Parathyroid adenoma (tissue), 2 donors: ENCODE results near the gene PHLDA1.

Experiments used
- H2AFZ ChIP-seq: fragments of 300-600 bp; sonication (generic); one replicate; pipeline ENCODE4 v1.7.0; 2017; ENCODE audit warnings: antibody characterized with exemption, mild to moderate bottlenecking
- H3K27ac ChIP-seq: fragments of 300-600 bp; sonication (generic); one replicate; pipeline ENCODE4 v1.7.0; 2017
- H3K27me3 ChIP-seq: fragments of 300-600 bp; sonication (generic); one replicate; pipeline ENCODE4 v1.7.0; 2017; ENCODE audit warnings: low read length; ENCODE audit not compliant: control insufficient read depth, insufficient read depth
- H3K36me3 ChIP-seq: fragments of 300-600 bp; sonication (generic); one replicate; pipeline ENCODE4 v1.7.0; 2017; ENCODE audit warnings: low read length; ENCODE audit not compliant: control insufficient read depth, insufficient read depth
- H3K4me1 ChIP-seq: fragments of 300-600 bp; sonication (generic); one replicate; pipeline ENCODE4 v1.7.0; 2017; ENCODE audit warnings: control low read depth
- H3K4me2 ChIP-seq: fragments of 300-600 bp; sonication (generic); one replicate; pipeline ENCODE4 v1.7.0; 2017; ENCODE audit warnings: low read length
- H3K4me3 ChIP-seq: fragments of 300-600 bp; sonication (generic); one replicate; pipeline ENCODE4 v1.7.0; 2017; ENCODE audit warnings: low read depth, low read length
- H3K79me2 ChIP-seq: fragments of 300-600 bp; sonication (generic); one replicate; pipeline ENCODE4 v1.7.0; 2017; ENCODE audit warnings: control low read depth
- H3K9ac ChIP-seq: fragments of 300-600 bp; sonication (generic); one replicate; pipeline ENCODE4 v1.7.0; 2017; ENCODE audit warnings: mild to moderate bottlenecking
- H3K9me3 ChIP-seq: fragments of 300-600 bp; sonication (generic); one replicate; pipeline ENCODE4 v1.7.0; 2017; ENCODE audit warnings: low read length; ENCODE audit not compliant: control insufficient read depth
- TF ChIP-seq, protein P1 (sequence below): fragments of 300-600 bp; sonication (generic); IDR thresholded peaks from one replicate; pipeline ENCODE4 v1.7.0; 2017; ENCODE audit warnings: antibody characterized with exemption, mild to moderate bottlenecking
- donor health status: primary hyperparathyroidism.

PHLDA1 gene

DNA sequence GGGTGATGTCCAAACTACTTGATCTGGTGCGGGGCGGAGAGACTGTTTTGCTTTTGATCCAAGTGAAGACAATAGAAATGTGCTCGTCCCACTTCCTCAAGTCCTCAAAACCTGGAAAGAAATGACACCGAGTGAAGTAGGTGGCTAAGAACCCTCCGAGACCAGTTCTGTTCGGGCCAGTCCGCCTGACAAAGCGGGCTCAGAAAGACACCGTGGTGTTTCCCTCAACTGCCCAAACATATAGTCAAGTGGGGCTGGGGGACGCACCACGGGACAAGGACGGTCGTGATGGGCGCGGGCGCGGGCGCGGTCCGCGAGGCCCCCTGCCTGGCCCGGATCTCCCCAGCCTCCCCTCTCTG, 1.6 kb downstream of the PHLDA1 start:
- no peak overlapping the region for H3K9ac ChIP-seq
- H3K27ac ChIP-seq: no peak overlapping the region
- peak overlapping the region; percentile 99 for H2AFZ ChIP-seq
- no peaks in the 10 kb centered on the region for H3K79me2 ChIP-seq
- H3K9me3 ChIP-seq: no peaks in the 10 kb centered on the region
- peak overlapping the region; percentile 89 for H3K4me2 ChIP-seq
- TF ChIP-seq, protein P1, sequence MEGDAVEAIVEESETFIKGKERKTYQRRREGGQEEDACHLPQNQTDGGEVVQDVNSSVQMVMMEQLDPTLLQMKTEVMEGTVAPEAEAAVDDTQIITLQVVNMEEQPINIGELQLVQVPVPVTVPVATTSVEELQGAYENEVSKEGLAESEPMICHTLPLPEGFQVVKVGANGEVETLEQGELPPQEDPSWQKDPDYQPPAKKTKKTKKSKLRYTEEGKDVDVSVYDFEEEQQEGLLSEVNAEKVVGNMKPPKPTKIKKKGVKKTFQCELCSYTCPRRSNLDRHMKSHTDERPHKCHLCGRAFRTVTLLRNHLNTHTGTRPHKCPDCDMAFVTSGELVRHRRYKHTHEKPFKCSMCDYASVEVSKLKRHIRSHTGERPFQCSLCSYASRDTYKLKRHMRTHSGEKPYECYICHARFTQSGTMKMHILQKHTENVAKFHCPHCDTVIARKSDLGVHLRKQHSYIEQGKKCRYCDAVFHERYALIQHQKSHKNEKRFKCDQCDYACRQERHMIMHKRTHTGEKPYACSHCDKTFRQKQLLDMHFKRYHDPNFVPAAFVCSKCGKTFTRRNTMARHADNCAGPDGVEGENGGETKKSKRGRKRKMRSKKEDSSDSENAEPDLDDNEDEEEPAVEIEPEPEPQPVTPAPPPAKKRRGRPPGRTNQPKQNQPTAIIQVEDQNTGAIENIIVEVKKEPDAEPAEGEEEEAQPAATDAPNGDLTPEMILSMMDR: no peak
- H3K4me3 ChIP-seq: peak overlapping the region; percentile 78
- no peaks in the 10 kb centered on the region for H3K36me3 ChIP-seq
- H3K4me1 ChIP-seq: no peaks in the 10 kb centered on the region
- H3K27me3 ChIP-seq: no peaks in the 10 kb centered on the region

DNA sequence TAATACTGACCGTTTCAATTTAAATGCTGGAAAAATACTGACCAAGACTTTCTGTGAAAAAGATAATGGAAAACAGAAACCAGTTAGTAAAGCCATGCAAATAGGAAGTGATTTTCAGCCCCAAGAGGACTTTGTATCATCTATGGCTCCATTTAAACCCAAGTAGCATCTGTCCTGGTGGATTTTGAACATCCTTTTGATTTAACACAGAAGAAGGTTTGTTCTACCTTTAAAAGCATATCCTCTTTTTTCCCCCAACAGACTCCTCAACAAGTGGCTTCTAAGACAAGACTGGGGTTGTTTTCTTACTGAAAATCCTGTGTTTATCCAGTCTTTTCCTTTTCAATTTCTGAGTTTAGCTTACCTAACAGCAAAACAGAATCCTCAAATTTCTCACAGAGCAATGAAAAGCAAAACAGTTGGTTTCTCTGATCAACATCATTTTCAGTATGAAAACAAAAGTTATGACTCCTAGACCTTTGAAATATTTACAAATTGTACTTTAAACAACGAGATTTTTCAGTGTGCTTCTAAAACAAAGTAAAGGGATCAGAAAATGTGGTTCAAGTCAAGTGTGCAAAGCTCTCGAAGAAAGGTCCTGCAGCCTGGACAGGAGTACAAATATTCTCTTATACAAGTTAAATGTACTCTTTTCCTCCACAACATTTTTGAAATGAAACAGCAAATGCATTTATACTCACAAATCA, 2.9 kb downstream of the PHLDA1 start:
- H3K4me1 ChIP-seq: no peaks in the 10 kb centered on the region
- H3K27me3 ChIP-seq: no peaks in the 10 kb centered on the region
- TF ChIP-seq, protein P1: no peak
- no peaks in the 10 kb centered on the region for H3K9me3 ChIP-seq
- no peak overlapping the region for H3K4me3 ChIP-seq
- no peak overlapping the region for H3K9ac ChIP-seq
- no peak overlapping the region for H3K4me2 ChIP-seq
- H2AFZ ChIP-seq: no peak overlapping the region
- no peak overlapping the region for H3K27ac ChIP-seq
- H3K79me2 ChIP-seq: no peaks in the 10 kb centered on the region
- H3K36me3 ChIP-seq: no peaks in the 10 kb centered on the region

DNA sequence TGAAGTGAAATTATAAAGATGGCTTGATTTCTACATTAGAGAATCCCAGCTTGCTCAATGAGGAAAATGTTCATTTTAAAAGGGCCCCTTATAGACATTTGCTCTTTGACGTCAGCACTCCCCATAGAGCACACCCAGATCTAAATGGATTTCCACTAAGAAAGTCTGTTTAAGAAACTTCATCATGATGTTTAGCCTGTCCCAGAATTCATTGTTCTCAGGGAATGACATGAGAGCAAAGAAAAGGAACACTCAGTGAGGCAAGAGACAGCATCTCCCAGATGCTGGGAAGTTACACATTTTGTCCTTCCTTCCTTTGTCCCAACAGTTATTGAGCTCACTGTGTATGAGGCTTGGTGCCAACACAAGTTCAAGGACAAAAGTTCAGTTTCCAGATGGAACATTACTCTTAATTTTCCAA, 4.9 kb downstream of the PHLDA1 start:
- TF ChIP-seq, protein P1: no peak
- no peak overlapping the region for H3K27ac ChIP-seq
- no peak overlapping the region for H3K9ac ChIP-seq

DNA sequence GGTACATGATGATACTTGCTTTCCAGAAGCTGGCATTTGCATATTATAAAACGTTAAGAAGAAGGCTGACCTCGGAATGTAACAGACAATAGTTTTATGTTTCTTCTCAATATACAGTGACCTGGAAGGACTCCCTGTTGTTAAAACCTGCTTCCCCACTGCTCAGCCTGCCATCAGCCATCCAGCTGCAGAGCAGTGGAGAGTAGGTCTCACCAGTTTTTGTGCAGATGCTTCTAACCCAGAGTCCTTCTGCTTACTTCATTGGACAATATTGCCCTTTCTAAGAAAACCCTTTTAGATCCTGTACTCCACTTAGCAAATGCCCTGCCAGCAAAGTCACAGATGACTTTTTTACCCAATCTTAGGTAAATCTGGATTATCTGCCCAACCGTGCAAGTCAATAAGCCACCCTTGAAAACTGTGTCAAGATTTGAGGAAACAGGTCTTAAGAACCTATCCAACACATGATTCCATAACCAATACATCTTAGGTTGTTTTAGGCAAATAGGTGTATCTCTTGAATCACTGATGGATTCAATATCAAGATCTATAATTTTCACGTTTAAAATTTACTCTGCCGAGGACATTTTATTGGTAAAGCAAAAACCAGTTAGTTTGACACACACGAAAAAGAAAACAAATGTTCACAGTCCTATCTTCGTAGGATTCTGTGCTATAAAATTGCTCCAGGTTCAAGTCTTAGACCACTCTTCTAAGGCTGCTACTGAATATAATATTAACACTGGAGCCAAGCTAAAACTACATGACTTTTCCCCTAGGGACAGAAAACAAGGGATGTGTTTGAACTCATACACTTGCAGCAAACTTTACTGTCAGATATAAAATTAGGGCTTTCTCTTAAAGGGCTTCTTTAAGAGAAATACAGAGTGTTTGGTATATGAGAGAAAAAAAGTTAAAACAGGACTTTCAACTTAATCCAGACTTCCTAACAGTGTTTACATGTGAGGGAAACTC, 5.7 kb downstream of the PHLDA1 start:
- no peaks in the 10 kb centered on the region for H3K27me3 ChIP-seq
- no peaks in the 10 kb centered on the region for H3K4me1 ChIP-seq
- H3K4me2 ChIP-seq: no peak overlapping the region
- H3K4me3 ChIP-seq: no peak overlapping the region
- H2AFZ ChIP-seq: no peak overlapping the region
- no peak overlapping the region for H3K9ac ChIP-seq
- TF ChIP-seq, protein P1: no peak
- H3K36me3 ChIP-seq: no peaks in the 10 kb centered on the region
- H3K9me3 ChIP-seq: no peaks in the 10 kb centered on the region
- H3K27ac ChIP-seq: no peak overlapping the region
- no peaks in the 10 kb centered on the region for H3K79me2 ChIP-seq

More for the DNA sequence above, 4.9 kb downstream of the PHLDA1 start:
- H2AFZ ChIP-seq: no peak overlapping the region
- H3K9me3 ChIP-seq: no peaks in the 10 kb centered on the region
- no peaks in the 10 kb centered on the region for H3K36me3 ChIP-seq
- no peak overlapping the region for H3K4me2 ChIP-seq
- H3K4me3 ChIP-seq: no peak overlapping the region
- H3K4me1 ChIP-seq: no peaks in the 10 kb centered on the region
- H3K27me3 ChIP-seq: no peaks in the 10 kb centered on the region
- no peaks in the 10 kb centered on the region for H3K79me2 ChIP-seq
